Keratinocyte (primary cell): ENCODE data around the gene TRIP13. TPM values are rescaled to one million over a fixed set of nuclear protein-coding genes. Genes with fewer than 3 reads are reported as not detected.

Experiments
- DNase-seq: peaks from one replicate; pipeline ENCODE4 v3.0.0-alpha.2; 2011; ENCODE audit warnings: low read depth, missing footprints, low spot score
- FAIRE-seq: peaks from 2 replicates; lab custom pipeline; 2011; peaks lifted over from hg19 to GRCh38; lab: Jason Lieb, UNC
- H2AFZ ChIP-seq: 2 replicates; pipeline ENCODE4 v1.6.0; 2012; ENCODE audit warnings: low read length, control low read depth, inconsistent platforms; ENCODE audit not compliant: control insufficient read depth
- H3K27ac ChIP-seq: 2 replicates; pipeline ENCODE4 v1.5.1; 2011; ENCODE audit warnings: low read length; ENCODE audit not compliant: control insufficient read depth, insufficient read depth
- H3K27me3 ChIP-seq: 3 replicates; pipeline ENCODE4 v1.6.0; 2011; ENCODE audit warnings: low read length; ENCODE audit not compliant: control insufficient read depth, insufficient read depth; ENCODE audit errors: extremely low read depth
- H3K36me3 ChIP-seq, 2 experiments: 2 replicates in 1 of 2; 3 replicates in 1 of 2; pipeline ENCODE4 v1.5.1; 2011; ENCODE audit warnings: low read length in 2 of 2, mild to moderate bottlenecking in 1 of 2; ENCODE audit not compliant: control insufficient read depth in 2 of 2, insufficient read depth in 2 of 2; ENCODE audit errors: extremely low read depth in 1 of 2
- H3K4me1 ChIP-seq: 3 replicates; pipeline ENCODE4 v1.5.1; 2011; ENCODE audit warnings: low read length; ENCODE audit not compliant: control insufficient read depth, insufficient read depth; ENCODE audit errors: extremely low read depth
- H3K4me2 ChIP-seq: 3 replicates; pipeline ENCODE4 v1.6.0; 2011; ENCODE audit warnings: low read depth, low read length; ENCODE audit not compliant: control insufficient read depth, insufficient read depth; ENCODE audit errors: extremely low read depth
- H3K4me3 ChIP-seq, 3 experiments: fragments of 200-600 bp in 1 of 3; sonication (generic) in 1 of 3; 2 replicates in 2 of 3; 3 replicates in 1 of 3; pipeline ENCODE4 v1.5.1; 2011 to 2016; ENCODE audit warnings: low read length in 3 of 3, mild to moderate bottlenecking in 3 of 3, control low read depth in 2 of 3, inconsistent platforms in 1 of 3, low read depth in 1 of 3, mixed read lengths in 1 of 3, mixed run types in 1 of 3, moderate library complexity in 1 of 3; ENCODE audit not compliant: control insufficient read depth in 2 of 3, insufficient read depth in 2 of 3; ENCODE audit errors: extremely low read depth in 1 of 3
- H3K79me2 ChIP-seq: 2 replicates; pipeline ENCODE4 v1.6.0; 2012; ENCODE audit warnings: low read length; ENCODE audit not compliant: control insufficient read depth, insufficient read depth
- H3K9ac ChIP-seq: 3 replicates; pipeline ENCODE4 v1.6.0; 2011; ENCODE audit warnings: low read length; ENCODE audit not compliant: control insufficient read depth, insufficient read depth; ENCODE audit errors: extremely low read depth
- H3K9me1 ChIP-seq: 3 replicates; pipeline ENCODE4 v1.6.0; 2011; ENCODE audit warnings: low read length; ENCODE audit not compliant: control insufficient read depth, insufficient read depth; ENCODE audit errors: extremely low read depth
- H3K9me3 ChIP-seq: 2 replicates; pipeline ENCODE4 v1.5.1; 2012; ENCODE audit warnings: low read depth, low read length; ENCODE audit not compliant: control insufficient read depth
- H4K20me1 ChIP-seq: 3 replicates; pipeline ENCODE4 v1.6.0; 2011; ENCODE audit warnings: low read length; ENCODE audit not compliant: control insufficient read depth, insufficient read depth; ENCODE audit errors: extremely low read depth
- EZH2 ChIP-seq: IDR thresholded peaks from one replicate; pipeline ENCODE4 v1.6.1; 2012; ENCODE audit warnings: inconsistent platforms, mild to moderate bottlenecking, low read length, moderate library complexity
- dilution Hi-C: fragments of 300-500 bp; cut with MboI; formaldehyde crosslinking; loops from one replicate; pipeline ENCODE4 v1.7.0; 2020; ENCODE audit warnings: low sequenced_read_pairs; ENCODE audit not compliant: extremely low pct_ligation_motif_present
- polyA plus RNA-seq, 5 experiments: library from polyadenylated mRNA; depleted of rRNA in 3 of 5; stranded (reverse) in 3 of 5; stranded (forward) in 1 of 5; unstranded in 1 of 5; fragments of >200 nt; gene quantifications; 1 replicate in 1 of 5; 2 replicates in 3 of 5; 3 replicates in 1 of 5; pipeline versions ENCODE4 v1.2.1 to v1.2.3, GENCODE V29; 2011 to 2012; ENCODE audit warnings: missing spikeins in 2 of 5, low read depth in 1 of 5, low replicate concordance in 1 of 5
- TF ChIP-seq, protein P1 (sequence below), 3 experiments: IDR thresholded peaks in 1 of 3; conservative IDR thresholded peaks in 1 of 3; optimal IDR thresholded peaks in 1 of 3; 2 replicates in 2 of 3; 3 replicates in 1 of 3; pipeline versions ENCODE3 to v1.5.1; 2011; ENCODE audit warnings: low read length in 3 of 3, mild to moderate bottlenecking in 3 of 3, moderate library complexity in 2 of 3, control low read depth in 1 of 3, inconsistent platforms in 1 of 3; ENCODE audit not compliant: insufficient read depth in 2 of 3; ENCODE audit errors: extremely low read depth in 1 of 3

TRIP13 gene
- polyA plus RNA-seq, 1 donor (not counting 4 experiments of a cell fraction or from before 2014, with no cell fraction given): 37.8 TPM

GRCh38 chr5:903756-904096, 11.0 kb downstream of the TRIP13 start:
- Histone ChIP-seq H3K4me1 (no peaks in the 10 kb centered on the region), H2AFZ (no peak overlapping the region), H3K4me2 (no peak overlapping the region), H3K9me1 (no peaks in the 10 kb centered on the region), H3K79me2 (no peaks in the 10 kb centered on the region), H3K9me3 (no peaks in the 10 kb centered on the region), H3K9ac (no peak overlapping the region), H3K36me3 (peaks cover 3 to 15% of the 10 kb centered on the region in 2 experiments), H3K4me3 (no peak overlapping the region), H3K27me3 (no peaks in the 10 kb centered on the region), H4K20me1 (no peaks in the 10 kb centered on the region), H3K27ac (no peak overlapping the region)
- no peak for DNase-seq
- no peak for FAIRE-seq
- dilution Hi-C loops: no loop called here
- TF ChIP-seq EZH2: no peak
- TF ChIP-seq, protein P1, sequence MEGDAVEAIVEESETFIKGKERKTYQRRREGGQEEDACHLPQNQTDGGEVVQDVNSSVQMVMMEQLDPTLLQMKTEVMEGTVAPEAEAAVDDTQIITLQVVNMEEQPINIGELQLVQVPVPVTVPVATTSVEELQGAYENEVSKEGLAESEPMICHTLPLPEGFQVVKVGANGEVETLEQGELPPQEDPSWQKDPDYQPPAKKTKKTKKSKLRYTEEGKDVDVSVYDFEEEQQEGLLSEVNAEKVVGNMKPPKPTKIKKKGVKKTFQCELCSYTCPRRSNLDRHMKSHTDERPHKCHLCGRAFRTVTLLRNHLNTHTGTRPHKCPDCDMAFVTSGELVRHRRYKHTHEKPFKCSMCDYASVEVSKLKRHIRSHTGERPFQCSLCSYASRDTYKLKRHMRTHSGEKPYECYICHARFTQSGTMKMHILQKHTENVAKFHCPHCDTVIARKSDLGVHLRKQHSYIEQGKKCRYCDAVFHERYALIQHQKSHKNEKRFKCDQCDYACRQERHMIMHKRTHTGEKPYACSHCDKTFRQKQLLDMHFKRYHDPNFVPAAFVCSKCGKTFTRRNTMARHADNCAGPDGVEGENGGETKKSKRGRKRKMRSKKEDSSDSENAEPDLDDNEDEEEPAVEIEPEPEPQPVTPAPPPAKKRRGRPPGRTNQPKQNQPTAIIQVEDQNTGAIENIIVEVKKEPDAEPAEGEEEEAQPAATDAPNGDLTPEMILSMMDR (optimal IDR thresholded peaks at IDR 0.05 in 1 of 3, IDR thresholded peaks at IDR 0.05 in 1 of 3, conservative IDR thresholded peaks at IDR 0.05 in 1 of 3; ENCODE audit: extremely low read depth in 1 of 3, insufficient read depth in 2 of 3, low read length in 3 of 3): no peak

DNA sequence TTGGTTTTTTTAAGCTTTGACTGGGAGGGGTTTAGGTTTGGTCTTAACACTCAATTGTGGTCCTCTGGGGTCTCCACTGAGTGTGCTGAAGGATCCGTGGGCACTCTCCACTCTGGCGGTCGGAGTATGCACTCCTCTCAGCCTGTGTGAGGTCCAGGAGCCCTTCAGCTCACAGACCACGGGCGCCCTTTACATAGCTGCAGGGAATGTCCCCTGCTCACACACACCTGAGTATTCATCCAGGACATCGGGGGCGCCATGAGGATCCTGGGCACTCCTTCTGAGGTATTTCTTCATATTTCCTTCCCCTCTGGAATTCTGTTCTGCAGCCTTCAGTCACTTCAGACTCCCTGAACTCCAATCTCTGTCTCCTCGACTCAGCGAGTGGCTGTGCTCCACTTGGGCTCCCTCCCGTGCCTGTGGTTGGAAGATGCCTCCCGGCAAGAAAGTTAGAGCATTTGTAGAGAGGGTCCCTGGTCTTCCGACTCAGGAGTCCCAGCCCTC, 12.5 kb downstream of the TRIP13 start:
- Histone ChIP-seq H4K20me1 (no peaks in the 10 kb centered on the region), H3K27ac (no peak overlapping the region), H3K36me3 (peaks cover 3 to 15% of the 10 kb centered on the region in 2 experiments), H3K9me3 (no peaks in the 10 kb centered on the region), H3K79me2 (no peaks in the 10 kb centered on the region), H3K4me3 (no peak overlapping the region), H2AFZ (no peak overlapping the region), H3K9me1 (no peaks in the 10 kb centered on the region), H3K4me2 (no peak overlapping the region), H3K9ac (no peak overlapping the region), H3K4me1 (peaks cover 9% of the 10 kb centered on the region), H3K27me3 (no peaks in the 10 kb centered on the region)
- dilution Hi-C loops: no loop called here
- FAIRE-seq (no peak), DNase-seq (no peak)
- TF ChIP-seq EZH2: no peak
- TF ChIP-seq, protein P1 (optimal IDR thresholded peaks at IDR 0.05 in 1 of 3, IDR thresholded peaks at IDR 0.05 in 1 of 3, conservative IDR thresholded peaks at IDR 0.05 in 1 of 3; ENCODE audit: extremely low read depth in 1 of 3, insufficient read depth in 2 of 3, low read length in 3 of 3): no peak
